Peyer's patch (tissue), 4 donors: ENCODE results near the gene SARM1. TPM values are rescaled to one million over a fixed set of nuclear protein-coding genes. Genes with fewer than 3 reads are reported as not detected.

Experiments used
- DNase-seq, 3 donors: peaks; one replicate each; pipeline ENCODE4 v3.0.0-alpha.2; 2017 to 2019
- H3K27ac ChIP-seq, 4 donors: fragments of 200-600 bp; sonication (generic); one replicate each; pipeline ENCODE4 v1.5.1; 2016 to 2019
- H3K27me3 ChIP-seq, 2 donors: fragments of 200-600 bp; sonication (generic); one replicate each; pipeline ENCODE4 v1.5.1; 2019
- H3K36me3 ChIP-seq, 3 donors: fragments of 200-600 bp; sonication (generic); one replicate each; pipeline ENCODE4 v1.5.1; 2016 to 2019
- H3K4me1 ChIP-seq, 4 donors: fragments of 200-600 bp; sonication (generic); one replicate each; pipeline ENCODE4 v1.5.1; 2016 to 2019
- H3K4me3 ChIP-seq, 4 donors: fragments of 200-600 bp; sonication (generic); 1 replicate in 3 of 4; 2 replicates in 1 of 4; pipeline ENCODE4 v1.5.1; 2016 to 2019; ENCODE audit warnings: mild to moderate bottlenecking in 1 of 4
- H3K9me3 ChIP-seq, 4 donors: fragments of 200-600 bp; sonication (generic); one replicate each; pipeline ENCODE4 v1.5.1; 2016 to 2019; ENCODE audit warnings: mild to moderate bottlenecking in 1 of 4
- POLR2A ChIP-seq, 2 donors: fragments of 450-650 bp; IDR thresholded peaks; one replicate each; pipeline ENCODE4 v1.5.1; 2017; ENCODE audit warnings: antibody characterized with exemption in 2 of 2, mild to moderate bottlenecking in 2 of 2, moderate library complexity in 2 of 2
- total RNA-seq, 4 donors: library from RNA; depleted of rRNA; stranded (reverse); fragments of >200 nt; gene quantifications; one replicate each; pipeline ENCODE4 v1.1.0, GENCODE V29; 2016
- TF ChIP-seq, protein P1 (sequence below), 6 experiments: fragments of 450-650 bp in 4 of 6; fragments of 200-600 bp in 2 of 6; sonication (generic) in 1 of 6; IDR thresholded peaks; one replicate each; pipeline ENCODE4 v1.5.1; 2017 to 2019; ENCODE audit warnings: antibody characterized with exemption in 6 of 6, mild to moderate bottlenecking in 3 of 6, moderate library complexity in 1 of 6

Gene SARM1
- total RNA-seq, 4 donors from 2014 or later = 12.8 to 37.6 (median 24.6) TPM

DNA sequence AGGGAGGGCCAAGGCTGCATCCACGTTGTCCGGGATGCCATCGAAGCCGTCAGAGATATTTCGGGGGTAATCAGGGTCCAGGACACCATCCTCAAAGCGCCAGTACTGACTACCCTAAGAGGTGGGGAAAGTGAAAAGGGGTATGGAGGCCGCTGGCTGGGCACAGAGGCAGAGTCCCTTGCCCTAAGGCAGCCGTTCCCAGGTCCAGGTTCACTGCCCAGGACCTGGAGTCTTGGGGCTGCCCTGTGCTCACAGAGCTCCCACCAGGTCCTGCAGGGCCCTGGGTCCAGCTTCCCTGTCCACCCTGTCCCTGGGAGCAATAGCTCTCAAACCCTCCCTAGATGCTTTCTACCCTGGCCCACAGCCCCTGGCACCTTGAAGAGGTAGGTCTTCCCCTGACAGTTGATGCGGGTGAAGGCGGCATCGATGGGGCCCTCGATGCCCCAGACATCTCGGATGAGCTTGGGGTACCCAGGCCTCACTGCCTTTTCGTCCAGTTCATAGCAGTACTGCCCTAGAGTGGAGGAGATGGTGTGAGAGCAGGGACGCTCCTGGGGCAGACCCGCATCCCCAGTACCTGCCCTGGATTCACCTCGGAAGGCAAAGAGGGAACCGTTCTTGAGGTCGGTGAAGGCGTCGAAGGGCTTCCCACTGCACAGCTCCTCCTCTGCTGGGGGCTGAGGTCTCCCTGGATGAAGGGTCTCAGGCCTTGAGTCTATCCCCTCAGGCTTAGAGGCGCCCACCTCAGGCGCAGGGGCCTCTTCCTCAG lies 2.4 kb upstream of the SARM1 start:
- Histone ChIP-seq H3K4me1 (peaks cover 0 to 33% (median 3%) of the 10 kb centered on the region in 4 donors), H3K27me3 (no peaks in the 10 kb centered on the region), H3K36me3 (peaks cover 0 to 5% (median 0%) of the 10 kb centered on the region in 3 donors), H3K27ac (no peak overlapping the region), H3K9me3 (no peaks in the 10 kb centered on the region), H3K4me3 (peak overlapping the region in 1 of 4 donors; percentile 26)
- DNase-seq = peak in 1 of 3 donors; percentile 42
- TF ChIP-seq, protein P1, sequence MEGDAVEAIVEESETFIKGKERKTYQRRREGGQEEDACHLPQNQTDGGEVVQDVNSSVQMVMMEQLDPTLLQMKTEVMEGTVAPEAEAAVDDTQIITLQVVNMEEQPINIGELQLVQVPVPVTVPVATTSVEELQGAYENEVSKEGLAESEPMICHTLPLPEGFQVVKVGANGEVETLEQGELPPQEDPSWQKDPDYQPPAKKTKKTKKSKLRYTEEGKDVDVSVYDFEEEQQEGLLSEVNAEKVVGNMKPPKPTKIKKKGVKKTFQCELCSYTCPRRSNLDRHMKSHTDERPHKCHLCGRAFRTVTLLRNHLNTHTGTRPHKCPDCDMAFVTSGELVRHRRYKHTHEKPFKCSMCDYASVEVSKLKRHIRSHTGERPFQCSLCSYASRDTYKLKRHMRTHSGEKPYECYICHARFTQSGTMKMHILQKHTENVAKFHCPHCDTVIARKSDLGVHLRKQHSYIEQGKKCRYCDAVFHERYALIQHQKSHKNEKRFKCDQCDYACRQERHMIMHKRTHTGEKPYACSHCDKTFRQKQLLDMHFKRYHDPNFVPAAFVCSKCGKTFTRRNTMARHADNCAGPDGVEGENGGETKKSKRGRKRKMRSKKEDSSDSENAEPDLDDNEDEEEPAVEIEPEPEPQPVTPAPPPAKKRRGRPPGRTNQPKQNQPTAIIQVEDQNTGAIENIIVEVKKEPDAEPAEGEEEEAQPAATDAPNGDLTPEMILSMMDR (IDR thresholded peaks at IDR 0.05) = no peak
- TF ChIP-seq POLR2A (IDR thresholded peaks at IDR 0.05) = no peak

DNA sequence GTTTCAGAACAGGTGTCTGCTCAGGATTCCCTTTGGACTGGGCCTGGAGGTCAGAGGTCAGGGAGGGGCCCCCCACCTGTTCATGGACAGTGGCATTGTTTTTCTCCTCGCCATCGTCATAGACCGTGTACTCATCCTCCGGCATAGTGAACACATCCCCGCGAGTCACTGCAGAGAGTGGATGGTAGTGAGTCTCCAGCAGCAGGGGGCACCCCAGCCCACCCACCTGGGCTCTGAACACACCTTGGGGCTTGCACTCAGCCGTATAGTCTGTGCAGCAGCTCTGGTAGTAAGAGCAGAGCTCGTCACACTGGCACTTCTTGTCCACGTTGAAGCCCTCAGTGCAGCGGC lies 1.8 kb upstream of the SARM1 start:
- DNase-seq = peak in 1 of 3 donors; percentile 45
- no peak for TF ChIP-seq POLR2A (IDR thresholded peaks at IDR 0.05)
- TF ChIP-seq, protein P1 (IDR thresholded peaks at IDR 0.05) = no peak
- H3K9me3 ChIP-seq = no peaks in the 10 kb centered on the region
- peaks cover 0 to 33% (median 3%) of the 10 kb centered on the region in 4 donors for H3K4me1 ChIP-seq
- no peak overlapping the region for H3K27ac ChIP-seq
- peak overlapping the region in 1 of 4 donors; percentile 26 for H3K4me3 ChIP-seq
- no peaks in the 10 kb centered on the region for H3K27me3 ChIP-seq
- no peaks in the 10 kb centered on the region for H3K36me3 ChIP-seq

DNA sequence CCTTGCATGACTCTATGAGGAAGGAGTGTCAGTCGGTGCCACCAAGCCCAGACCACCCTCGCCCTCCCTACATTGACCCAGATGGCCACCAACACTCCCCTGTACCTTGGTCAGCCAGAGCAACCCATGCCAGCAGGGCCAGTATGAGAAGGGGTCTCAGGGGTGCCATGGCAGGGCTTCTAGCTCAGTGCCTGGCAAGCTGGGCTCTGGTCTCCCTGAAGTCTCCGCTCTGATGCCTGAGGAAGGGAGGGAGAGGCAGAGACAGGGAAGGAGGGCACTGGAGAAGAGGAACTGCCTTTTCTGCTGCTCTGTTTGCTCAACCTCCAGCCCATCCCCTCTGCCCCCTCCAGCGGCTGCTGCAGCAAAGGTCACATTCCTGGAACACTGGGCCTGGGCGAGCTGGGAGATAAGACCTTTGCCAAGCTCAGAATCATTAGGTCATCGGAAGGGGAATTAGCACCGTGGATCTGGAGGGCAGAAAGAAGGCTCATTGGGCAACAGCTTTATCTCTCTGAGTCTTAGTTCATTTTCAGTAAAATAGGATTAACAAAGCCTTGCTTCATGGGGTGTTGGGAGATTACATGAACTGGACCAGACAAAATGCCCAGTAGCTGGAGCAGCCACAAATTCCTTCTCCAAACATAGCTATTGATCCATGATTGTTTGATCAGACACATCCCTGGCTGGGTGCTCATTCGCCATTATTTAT lies 1.3 kb upstream of the SARM1 start, which contains the start of gene VTN:
VTN (minus strand) TSS at position 273 of the 709 bp plus-strand sequence; CDS start at position 169, 104 bp downstream.
- Histone ChIP-seq H3K4me3 (peak within 1 kb of the TSS; percentile 50 to 64 (median 58)), H3K36me3 (no peaks in the 10 kb centered on the region), H3K27me3 (no peaks in the 10 kb centered on the region), H3K4me1 (peaks cover 0 to 33% (median 3%) of the 10 kb centered on the region in 4 donors), H3K27ac (peak within 1 kb of the TSS; percentile 1 to 78 (median 68)), H3K9me3 (no peaks in the 10 kb centered on the region)
- DNase-seq = no peak
- TF ChIP-seq POLR2A (IDR thresholded peaks at IDR 0.05) = no peak
- TF ChIP-seq, protein P1 (IDR thresholded peaks at IDR 0.05) = no peak

DNA sequence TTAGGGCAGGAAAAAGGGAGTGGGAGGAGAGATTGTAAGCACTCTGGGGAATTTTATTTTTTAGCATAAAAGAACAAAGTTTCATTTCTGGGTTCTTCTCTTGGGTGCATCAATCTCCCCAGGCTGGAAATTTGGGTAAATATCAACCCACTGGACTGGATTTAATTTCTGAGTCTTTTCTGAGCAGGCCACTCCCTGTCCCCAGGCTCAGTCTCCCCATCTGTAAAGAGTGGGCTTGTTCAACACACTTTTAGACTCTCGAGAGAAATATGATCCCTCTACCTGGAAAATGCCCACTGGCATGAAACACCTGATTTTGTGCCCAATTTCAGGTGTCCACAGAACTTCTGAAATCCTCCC lies 770 bp upstream of the SARM1 start:
- Histone ChIP-seq H3K27me3 (no peaks in the 10 kb centered on the region), H3K27ac (peak overlapping the region; percentile 1 to 78 (median 68)), H3K9me3 (no peaks in the 10 kb centered on the region), H3K4me3 (peak overlapping the region in 1 of 4 donors; percentile 53), H3K36me3 (no peaks in the 10 kb centered on the region), H3K4me1 (peaks cover 0 to 33% (median 3%) of the 10 kb centered on the region in 4 donors)
- TF ChIP-seq POLR2A (IDR thresholded peaks at IDR 0.05) = no peak
- TF ChIP-seq, protein P1 (IDR thresholded peaks at IDR 0.05) = no peak
- no peak for DNase-seq

DNA sequence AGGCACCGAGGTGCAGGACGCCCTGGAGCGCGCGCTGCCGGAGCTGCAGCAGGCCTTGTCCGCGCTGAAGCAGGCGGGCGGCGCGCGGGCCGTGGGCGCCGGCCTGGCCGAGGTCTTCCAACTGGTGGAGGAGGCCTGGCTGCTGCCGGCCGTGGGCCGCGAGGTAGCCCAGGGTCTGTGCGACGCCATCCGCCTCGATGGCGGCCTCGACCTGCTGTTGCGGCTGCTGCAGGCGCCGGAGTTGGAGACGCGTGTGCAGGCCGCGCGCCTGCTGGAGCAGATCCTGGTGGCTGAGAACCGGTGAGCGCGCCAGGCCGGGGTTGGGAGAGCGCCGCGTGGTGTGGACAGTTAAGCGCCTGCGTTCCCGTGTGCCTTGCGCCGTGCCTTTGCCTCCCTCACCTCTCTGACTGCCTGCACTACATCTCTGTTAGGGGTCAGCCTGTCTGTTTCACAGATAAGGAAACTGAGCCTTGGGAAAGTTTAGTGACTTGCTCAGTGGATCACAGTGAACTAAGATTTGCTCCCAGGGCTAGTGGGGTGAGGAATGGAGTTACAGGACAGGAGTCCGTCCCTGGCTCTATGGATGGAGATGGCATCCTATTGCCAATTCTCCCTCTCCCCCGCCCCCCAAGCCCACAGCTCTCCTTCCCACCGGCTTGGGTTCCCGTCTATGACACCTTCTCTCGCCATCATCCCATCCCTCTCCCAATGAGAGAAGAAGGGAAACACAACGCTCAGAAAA lies 880 bp downstream of the SARM1 start:
- H3K27ac ChIP-seq = peak overlapping the region; percentile 25 to 78 (median 68)
- H3K9me3 ChIP-seq = no peaks in the 10 kb centered on the region
- no peaks in the 10 kb centered on the region for H3K27me3 ChIP-seq
- H3K36me3 ChIP-seq = no peaks in the 10 kb centered on the region
- DNase-seq = peak in 2 of 3 donors; percentile 22 to 50
- no peak for TF ChIP-seq POLR2A (IDR thresholded peaks at IDR 0.05)
- TF ChIP-seq, protein P1 (IDR thresholded peaks at IDR 0.05) = no peak
- H3K4me1 ChIP-seq = peaks cover 0 to 33% (median 3%) of the 10 kb centered on the region in 4 donors
- H3K4me3 ChIP-seq = peak overlapping the region; percentile 50 to 64 (median 58)
